Body of pancreas (tissue), 4 donors: ENCODE data around the gene WDR27.

ENCODE experiments used
- POLR2A ChIP-seq, 3 donors: fragments of 450-650 bp; IDR thresholded peaks; one replicate each; pipeline ENCODE4 v1.6.1; 2016; ENCODE audit warnings: antibody characterized with exemption in 3 of 3, mild to moderate bottlenecking in 2 of 3
- TF ChIP-seq, protein P1 (sequence below), 7 experiments: fragments of 450-650 bp in 4 of 7; fragments of 200-600 bp in 3 of 7; sonication (generic) in 3 of 7; IDR thresholded peaks; one replicate each; pipeline ENCODE4 v1.5.1; 2016 to 2019; ENCODE audit warnings: antibody characterized with exemption in 7 of 7

DNA sequence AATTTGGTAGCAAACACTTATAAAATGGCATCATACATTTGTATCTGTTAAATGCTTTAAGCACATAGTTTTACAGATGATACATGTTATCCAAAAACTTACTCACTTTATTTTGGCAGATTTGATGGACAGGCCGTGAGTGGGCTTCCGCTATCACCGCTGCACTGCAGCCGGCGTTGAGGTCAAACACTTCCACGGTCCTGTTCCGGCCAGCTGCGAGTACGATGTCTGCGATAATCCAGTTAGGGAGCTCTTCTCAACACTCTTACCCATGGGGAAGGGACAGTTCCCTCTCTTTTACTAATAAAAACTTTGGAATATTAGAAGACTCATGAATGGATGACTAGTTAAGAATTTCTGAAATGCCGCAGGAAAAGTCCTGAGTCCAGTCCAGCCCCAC is 69.0 kb downstream of the WDR27 start:
- TF ChIP-seq, protein P1, sequence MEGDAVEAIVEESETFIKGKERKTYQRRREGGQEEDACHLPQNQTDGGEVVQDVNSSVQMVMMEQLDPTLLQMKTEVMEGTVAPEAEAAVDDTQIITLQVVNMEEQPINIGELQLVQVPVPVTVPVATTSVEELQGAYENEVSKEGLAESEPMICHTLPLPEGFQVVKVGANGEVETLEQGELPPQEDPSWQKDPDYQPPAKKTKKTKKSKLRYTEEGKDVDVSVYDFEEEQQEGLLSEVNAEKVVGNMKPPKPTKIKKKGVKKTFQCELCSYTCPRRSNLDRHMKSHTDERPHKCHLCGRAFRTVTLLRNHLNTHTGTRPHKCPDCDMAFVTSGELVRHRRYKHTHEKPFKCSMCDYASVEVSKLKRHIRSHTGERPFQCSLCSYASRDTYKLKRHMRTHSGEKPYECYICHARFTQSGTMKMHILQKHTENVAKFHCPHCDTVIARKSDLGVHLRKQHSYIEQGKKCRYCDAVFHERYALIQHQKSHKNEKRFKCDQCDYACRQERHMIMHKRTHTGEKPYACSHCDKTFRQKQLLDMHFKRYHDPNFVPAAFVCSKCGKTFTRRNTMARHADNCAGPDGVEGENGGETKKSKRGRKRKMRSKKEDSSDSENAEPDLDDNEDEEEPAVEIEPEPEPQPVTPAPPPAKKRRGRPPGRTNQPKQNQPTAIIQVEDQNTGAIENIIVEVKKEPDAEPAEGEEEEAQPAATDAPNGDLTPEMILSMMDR (IDR thresholded peaks at IDR 0.05): no peak
- TF ChIP-seq POLR2A (IDR thresholded peaks at IDR 0.05): no peak
